H1 (cell line): ENCODE results near the gene NFIA. TPM values are rescaled to one million over a fixed set of nuclear protein-coding genes. Genes with fewer than 3 reads are reported as not detected.

Experiments used
- CBX8 ChIP-seq: fragments of 300-800, 300-1000 bp; sonication (generic); IDR thresholded peaks from 2 replicates; pipeline ENCODE4 v1.7.1; 2016; ENCODE audit warnings: low read depth, low read length, borderline replicate concordance
- CHD1 ChIP-seq: IDR thresholded peaks from 2 replicates; pipeline ENCODE4 v1.6.1; 2012; ENCODE audit warnings: low read depth, low read length, improper control_type of control experiment
- EZH2 ChIP-seq: fragments of 200-600 bp; sonication (generic); IDR thresholded peaks from 2 replicates; pipeline ENCODE4 v1.7.1; 2012; ENCODE audit warnings: low read depth, mild to moderate bottlenecking, moderate library complexity, low read length, inconsistent platforms; ENCODE audit not compliant: severe bottlenecking
- RAD21 ChIP-seq, 2 experiments: IDR thresholded peaks in 1 of 2; conservative IDR thresholded peaks in 1 of 2; 2 replicates each; pipeline ENCODE4 v1.6.1; 2011; ENCODE audit warnings: low read depth in 2 of 2, low read length in 2 of 2, improper control_type of control experiment in 1 of 2, inconsistent platforms in 1 of 2, mild to moderate bottlenecking in 1 of 2, moderate library complexity in 1 of 2
- SIRT6 ChIP-seq: IDR thresholded peaks from one replicate; pipeline ENCODE4 v1.7.1; 2012; ENCODE audit warnings: low read length, inconsistent platforms
- polyA plus RNA-seq, 7 experiments: library from polyadenylated mRNA; depleted of rRNA in 3 of 7; stranded (reverse) in 5 of 7; unstranded in 2 of 7; fragments of >200 nt in 5 of 7; fragments of 200-250 nt in 2 of 7; gene quantifications; 1 replicate in 5 of 7; 2 replicates in 1 of 7; 4 replicates in 1 of 7; pipeline versions ENCODE4 v1.2.1 to v1.2.3, GENCODE V29; 2011 to 2013; ENCODE audit warnings: missing spikeins in 2 of 7, mixed read lengths in 2 of 7
- total RNA-seq: library from RNA; stranded (reverse); fragmentation: NEBNext Ultra II Directional; extraction: Animal tissue kit (Norgen Biotek cat#: 25700); gene quantifications from 2 replicates; pipeline ENCODE4 v1.2.1, GENCODE V29; 2021

The NFIA gene
- total and polyA plus RNA-seq, 2 of the 8 experiments (the other 6 are each of a cell fraction or from before 2014, with no cell fraction given) = 1.8 to 2.3 TPM

DNA sequence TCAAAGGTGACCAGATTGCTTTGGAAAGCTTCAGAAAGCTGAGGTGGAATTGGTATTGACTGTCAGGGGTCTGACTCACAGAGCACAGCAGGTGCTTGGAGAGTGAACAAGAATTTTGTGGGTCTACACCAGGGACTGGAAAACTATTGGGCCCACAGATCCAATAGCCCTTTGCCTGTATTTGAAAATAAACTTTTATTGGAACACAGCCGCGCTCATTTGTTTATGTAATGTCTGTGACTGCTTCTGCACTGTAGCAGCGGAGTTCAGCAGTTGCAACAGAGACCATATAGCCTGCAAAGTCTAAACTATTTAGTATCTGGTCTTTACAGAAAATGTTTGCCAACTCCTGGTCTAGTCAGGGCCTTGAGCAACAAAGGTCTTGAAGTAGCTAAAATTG lies 315.6 kb downstream of the NFIA start (continued):
- no peak for TF ChIP-seq CBX8
- no peak for TF ChIP-seq EZH2
- no peak for TF ChIP-seq RAD21 (IDR thresholded peaks at IDR 0.05 in 1 of 2, conservative IDR thresholded peaks at IDR 0.05 in 1 of 2; ENCODE audit: low read depth in 2 of 2, low read length in 2 of 2)
- TF ChIP-seq CHD1 = no peak
- TF ChIP-seq SIRT6 = no peak
